H1 (cell line): ENCODE results near the gene COX10. TPM values are rescaled to one million over a fixed set of nuclear protein-coding genes. Genes with fewer than 3 reads are reported as not detected.

Experiments
- CHD7 ChIP-seq: fragments of 300-600 bp; sonication (generic); IDR thresholded peaks from 2 replicates; pipeline ENCODE4 v1.7.1; 2012; ENCODE audit warnings: low read length, moderate library complexity, mild to moderate bottlenecking, inconsistent platforms; ENCODE audit not compliant: insufficient replicate concordance
- polyA plus RNA-seq, 7 experiments: library from polyadenylated mRNA; depleted of rRNA in 3 of 7; stranded (reverse) in 5 of 7; unstranded in 2 of 7; fragments of >200 nt in 5 of 7; fragments of 200-250 nt in 2 of 7; gene quantifications; 1 replicate in 5 of 7; 2 replicates in 1 of 7; 4 replicates in 1 of 7; pipeline versions ENCODE4 v1.2.1 to v1.2.3, GENCODE V29; 2011 to 2013; ENCODE audit warnings: missing spikeins in 2 of 7, mixed read lengths in 2 of 7
- total RNA-seq: library from RNA; stranded (reverse); fragmentation: NEBNext Ultra II Directional; extraction: Animal tissue kit (Norgen Biotek cat#: 25700); gene quantifications from 2 replicates; pipeline ENCODE4 v1.2.1, GENCODE V29; 2021

The COX10 gene
- total and polyA plus RNA-seq, 2 of the 8 experiments (the other 6 are each of a cell fraction or from before 2014, with no cell fraction given) = 18.0 to 23.0 TPM

GRCh38 chr17:14098246-14098645 is 28.9 kb downstream of the COX10 start (continued):
- TF ChIP-seq CHD7 = no peak
